NCI-H2029 treated with DMSO at 0.1 percent for 48 hours (cell line): ENCODE results near the gene ZDHHC8.

Experiments used
- DNase-seq: peaks from one replicate; lab custom pipeline; 2025; lab: John Stamatoyannopoulos, UW

Gene ZDHHC8

GRCh38 chr22:20196094-20196842, 64.7 kb downstream of the ZDHHC8 start:
- DNase-seq = no peak
